ENCODE data around the gene CABLES2.

Gene CABLES2

GRCh38 chr20:62448788-62449187, 41.7 kb upstream of the CABLES2 start:
- peaks cover 14% of the 10 kb centered on the region for H3K4me1 ChIP-seq
- H3K4me2 ChIP-seq, result no peak overlapping the region
- H4K20me1 ChIP-seq, result no peaks in the 10 kb centered on the region
- H3K36me3 ChIP-seq, result no peaks in the 10 kb centered on the region
- H3K9ac ChIP-seq, result no peak overlapping the region
- no peak overlapping the region for H3K4me3 ChIP-seq
- no peaks in the 10 kb centered on the region for H3K9me3 ChIP-seq
- H3K27ac ChIP-seq, result no peak overlapping the region
- no peak for TF ChIP-seq Cebpa-rat (IDR thresholded peaks at IDR 0.05)
- peaks cover 42% of the 10 kb centered on the region for H3K27me3 ChIP-seq

DNA sequence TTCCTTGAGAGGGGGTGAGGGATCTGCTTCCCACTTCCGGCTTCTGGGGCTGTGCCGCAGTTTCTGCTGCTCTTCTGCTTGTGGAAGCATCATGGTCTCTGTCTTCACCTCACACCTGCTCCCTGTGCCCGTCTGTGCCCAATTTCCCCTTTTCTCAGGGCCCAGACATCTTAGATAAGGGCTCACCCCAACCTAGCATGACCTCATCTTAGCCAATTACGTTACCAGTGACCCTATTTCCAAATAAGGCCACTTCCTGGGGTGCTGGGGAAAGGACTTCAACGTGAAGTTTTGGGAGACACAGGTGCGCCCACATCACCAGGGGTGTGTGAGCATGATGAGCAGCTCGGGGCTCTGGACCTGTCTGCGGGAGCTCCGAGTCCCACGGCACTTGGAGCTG, 41.0 kb upstream of the CABLES2 start:
- Histone ChIP-seq H3K27me3 (peaks cover 42% of the 10 kb centered on the region), H3K4me3 (no peak overlapping the region), H3K9ac (no peak overlapping the region), H3K4me1 (peaks cover 7% of the 10 kb centered on the region), H3K27ac (no peak overlapping the region), H3K4me2 (no peak overlapping the region), H3K36me3 (no peaks in the 10 kb centered on the region), H3K9me3 (no peaks in the 10 kb centered on the region), H4K20me1 (no peaks in the 10 kb centered on the region)
- no peak for TF ChIP-seq Cebpa-rat (IDR thresholded peaks at IDR 0.05)

DNA sequence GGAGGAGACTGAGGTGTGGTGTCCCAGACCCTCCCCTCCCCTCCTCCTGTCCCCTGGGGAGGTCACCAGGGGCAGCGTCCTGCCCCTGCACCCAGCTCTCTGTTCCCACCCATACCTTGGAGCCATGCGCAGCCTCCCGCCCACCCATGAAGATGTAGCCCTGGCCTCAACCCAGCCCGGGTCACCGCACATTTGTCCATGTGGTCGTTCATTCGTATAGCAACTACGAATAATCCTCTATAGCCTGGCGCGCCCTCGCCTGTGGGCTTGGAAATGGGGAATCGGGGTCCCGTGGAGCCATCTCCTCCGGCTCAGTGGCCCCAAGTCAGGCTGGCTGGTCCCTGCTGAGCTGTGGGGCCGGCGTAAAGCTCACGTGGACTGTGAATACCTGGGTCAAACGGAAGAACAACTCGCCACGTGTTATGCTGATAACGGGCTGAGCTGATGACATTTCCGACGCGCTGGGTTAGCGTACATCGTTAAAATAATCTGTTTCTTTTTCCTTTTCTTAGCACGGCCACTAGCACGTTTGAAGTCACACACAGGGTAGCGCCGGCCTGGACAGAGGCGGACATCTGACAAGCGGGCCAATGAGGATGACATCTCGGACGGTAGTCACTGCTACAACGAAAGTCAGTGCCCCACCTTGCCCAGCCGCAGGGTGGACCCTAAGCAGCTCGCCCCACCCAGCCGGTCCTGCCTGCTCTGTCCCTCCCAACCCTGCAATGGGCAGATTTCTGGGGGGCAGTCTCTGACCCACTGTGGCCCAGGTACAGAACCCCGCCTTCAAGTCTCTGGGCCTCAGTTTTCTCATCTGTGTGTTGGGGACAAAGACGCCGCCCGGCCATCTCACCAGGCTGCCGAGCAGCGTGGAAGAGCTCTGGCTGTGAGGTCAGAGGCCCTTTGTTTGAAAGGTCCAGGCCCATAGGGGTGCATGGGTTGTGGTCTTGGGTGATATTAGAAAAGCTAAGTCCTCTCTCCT, 40.1 kb upstream of the CABLES2 start:
- no peak overlapping the region for H3K4me2 ChIP-seq

DNA sequence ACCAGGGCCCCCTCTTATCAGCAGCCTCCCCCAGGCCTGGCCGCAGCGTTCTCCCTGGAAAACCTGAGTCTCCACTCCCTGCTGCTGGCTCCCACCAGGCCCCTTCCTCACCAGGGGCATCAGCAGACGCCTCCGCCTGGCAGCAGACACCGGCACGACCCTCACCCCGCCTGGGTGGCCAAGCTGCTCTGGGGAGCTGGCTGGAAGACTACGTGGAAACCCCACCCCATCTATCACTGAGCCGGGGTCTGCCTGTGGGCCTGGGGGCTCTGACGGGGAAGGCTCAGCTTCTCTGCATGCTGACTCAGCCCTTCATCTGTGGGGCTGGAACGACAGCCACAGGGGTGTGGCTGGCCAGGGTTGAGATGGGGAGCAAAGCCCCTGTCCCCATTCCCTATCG, 39.4 kb upstream of the CABLES2 start:
- H3K9me3 ChIP-seq, result no peaks in the 10 kb centered on the region
- TF ChIP-seq Cebpa-rat (IDR thresholded peaks at IDR 0.05), result no peak
- no peak overlapping the region for H3K9ac ChIP-seq
- no peak overlapping the region for H3K27ac ChIP-seq
- no peaks in the 10 kb centered on the region for H4K20me1 ChIP-seq
- no peaks in the 10 kb centered on the region for H3K36me3 ChIP-seq
- 0 out of 2 replicates have a peak, but pooled peaks cover 5% of the 10 kb centered on the region for H3K4me1 ChIP-seq
- no peak overlapping the region for H3K4me2 ChIP-seq
- H3K4me3 ChIP-seq, result no peak overlapping the region
- peaks cover 44% of the 10 kb centered on the region for H3K27me3 ChIP-seq

More for the DNA sequence above, 40.1 kb upstream of the CABLES2 start:
- no peak overlapping the region for H3K4me3 ChIP-seq
- peaks cover 40% of the 10 kb centered on the region for H3K27me3 ChIP-seq
- H3K4me1 ChIP-seq, result 0 out of 2 replicates have a peak, but pooled peaks cover 5% of the 10 kb centered on the region
- no peaks in the 10 kb centered on the region for H3K9me3 ChIP-seq
- no peak for TF ChIP-seq Cebpa-rat (IDR thresholded peaks at IDR 0.05)
- no peak overlapping the region for H3K27ac ChIP-seq
- no peaks in the 10 kb centered on the region for H4K20me1 ChIP-seq
- H3K36me3 ChIP-seq, result no peaks in the 10 kb centered on the region
- no peak overlapping the region for H3K9ac ChIP-seq

- Histone ChIP-seq H3K27me3 (peaks cover 51% of the 10 kb centered on the region), H3K4me3 (no peak overlapping the region), H3K4me1 (0 out of 2 replicates have a peak, but pooled peaks cover 5% of the 10 kb centered on the region), H3K4me2 (no peak overlapping the region), H3K27ac (no peak overlapping the region), H4K20me1 (no peaks in the 10 kb centered on the region), H3K9ac (no peak overlapping the region), H3K36me3 (no peaks in the 10 kb centered on the region), H3K9me3 (no peaks in the 10 kb centered on the region)
- no peak for TF ChIP-seq Cebpa-rat (IDR thresholded peaks at IDR 0.05)
Observed at GRCh38 chr20:62445553-62446340, 38.7 kb upstream of the CABLES2 start.

GRCh38 chr20:62444286-62444685, 37.2 kb upstream of the CABLES2 start:
- no peaks in the 10 kb centered on the region for H3K36me3 ChIP-seq
- no peaks in the 10 kb centered on the region for H3K9me3 ChIP-seq
- H3K4me1 ChIP-seq, result no peaks in the 10 kb centered on the region
- H3K4me2 ChIP-seq, result no peak overlapping the region
- H3K27me3 ChIP-seq, result peaks cover 42% of the 10 kb centered on the region; the same call in 1 of the 2 replicates
- no peaks in the 10 kb centered on the region for H4K20me1 ChIP-seq
- H3K9ac ChIP-seq, result no peak overlapping the region
- H3K4me3 ChIP-seq, result no peak overlapping the region
- no peak overlapping the region for H3K27ac ChIP-seq
- TF ChIP-seq Cebpa-rat (IDR thresholded peaks at IDR 0.05), result no peak

DNA sequence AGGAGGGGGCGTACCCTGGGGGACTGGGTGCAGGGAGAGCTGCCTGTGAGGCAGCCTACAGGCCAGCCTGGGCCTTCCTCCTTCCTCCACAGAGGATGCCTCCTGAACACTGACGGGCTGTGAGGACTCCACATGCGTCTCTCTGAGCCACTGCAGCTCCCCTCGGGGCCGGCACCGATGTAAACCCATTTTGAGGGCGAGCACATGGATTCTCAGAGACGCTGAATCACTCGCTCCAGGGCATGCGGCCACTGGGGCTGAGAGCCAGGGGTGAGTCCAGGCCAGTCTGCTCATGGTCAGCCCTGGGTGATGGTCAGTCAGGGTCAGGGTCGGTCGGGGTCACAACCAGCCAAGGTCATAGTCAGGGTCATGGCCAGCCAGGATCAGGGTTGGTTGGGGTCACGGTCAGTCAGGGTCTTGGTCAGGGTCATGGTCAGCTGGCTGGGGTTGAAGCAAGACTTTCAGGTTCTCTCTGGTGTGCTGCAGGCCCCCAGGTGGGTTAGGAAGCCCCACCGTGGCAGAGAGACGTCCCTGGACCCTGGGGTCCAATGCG, 35.0 kb upstream of the CABLES2 start:
- Histone ChIP-seq H3K27ac (no peak overlapping the region), H3K4me3 (no peak overlapping the region), H3K27me3 (peaks cover 28% of the 10 kb centered on the region; the same call in 1 of the 2 replicates), H4K20me1 (no peaks in the 10 kb centered on the region), H3K4me2 (no peak overlapping the region), H3K36me3 (no peaks in the 10 kb centered on the region), H3K9me3 (no peaks in the 10 kb centered on the region), H3K4me1 (no peaks in the 10 kb centered on the region), H3K9ac (no peak overlapping the region)
- no peak for TF ChIP-seq Cebpa-rat (IDR thresholded peaks at IDR 0.05)

DNA sequence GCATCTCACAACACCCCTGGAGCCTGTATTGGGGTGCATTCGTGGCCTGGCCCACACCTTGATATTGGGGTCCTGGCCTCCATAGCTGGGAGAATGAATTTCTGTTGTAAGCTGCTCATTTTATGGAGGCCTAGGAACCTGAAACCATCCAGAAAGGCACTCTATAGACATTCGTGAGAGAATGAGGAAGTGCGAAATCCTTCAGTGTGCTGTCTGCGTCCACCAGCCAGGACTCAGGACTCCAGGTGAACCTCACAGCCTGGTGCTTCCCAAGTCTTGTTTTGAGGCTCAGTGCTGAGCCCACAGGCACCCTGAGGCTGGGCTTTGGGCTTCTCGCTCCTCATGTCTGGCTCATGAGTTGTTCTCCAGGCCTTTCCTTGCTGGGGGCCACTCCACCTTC, 32.1 kb upstream of the CABLES2 start:
- peaks cover 49% of the 10 kb centered on the region for H3K27me3 ChIP-seq

GRCh38 chr20:62437927-62438326, 30.8 kb upstream of the CABLES2 start:
- Histone ChIP-seq H3K9ac (no peak overlapping the region), H4K20me1 (peaks cover 4% of the 10 kb centered on the region; the same call in 1 of the 2 replicates), H3K27me3 (peaks cover 54% of the 10 kb centered on the region), H3K4me2 (no peak overlapping the region), H3K4me3 (no peak overlapping the region), H3K4me1 (no peaks in the 10 kb centered on the region), H3K27ac (no peak overlapping the region), H3K36me3 (no peaks in the 10 kb centered on the region), H3K9me3 (no peaks in the 10 kb centered on the region)
- no peak for TF ChIP-seq Cebpa-rat (IDR thresholded peaks at IDR 0.05)

More for the DNA sequence above, 32.1 kb upstream of the CABLES2 start:
- no peak for TF ChIP-seq Cebpa-rat (IDR thresholded peaks at IDR 0.05)
- Histone ChIP-seq H3K9ac (no peak overlapping the region), H3K4me3 (no peak overlapping the region), H3K4me1 (no peaks in the 10 kb centered on the region), H3K4me2 (no peak overlapping the region), H3K36me3 (no peaks in the 10 kb centered on the region), H3K9me3 (no peaks in the 10 kb centered on the region), H3K27ac (no peak overlapping the region), H4K20me1 (peaks cover 4% of the 10 kb centered on the region; the same call in 1 of the 2 replicates)
